H1 (cell line): ENCODE measurements around the gene MRPL39.

ENCODE experiments used
- BRCA1 ChIP-seq: IDR thresholded peaks from 2 replicates; pipeline ENCODE4 v1.6.1; 2012; ENCODE audit warnings: low read depth, low read length, improper control_type of control experiment
- CEBPB ChIP-seq: IDR thresholded peaks from 2 replicates; pipeline ENCODE4 v1.6.1; 2012; ENCODE audit warnings: low read depth, low read length
- CTCF ChIP-seq, 3 experiments: IDR thresholded peaks; 1 replicate in 2 of 3; 2 replicates in 1 of 3; pipeline versions ENCODE4 v1.5.1 to v1.6.1; 2011; ENCODE audit warnings: low read length in 3 of 3, mild to moderate bottlenecking in 3 of 3, inconsistent platforms in 2 of 3, low read depth in 1 of 3, moderate library complexity in 1 of 3; ENCODE audit not compliant: insufficient read depth in 1 of 3; ENCODE audit errors: control extremely low read depth in 1 of 3
- E2F6 ChIP-seq: IDR thresholded peaks from 2 replicates; pipeline ENCODE4 v1.6.1; 2012; ENCODE audit warnings: inconsistent platforms
- EP300 ChIP-seq, 2 experiments: IDR thresholded peaks; 1 replicate in 1 of 2; 2 replicates in 1 of 2; pipeline ENCODE4 v1.6.1; 2011 to 2012; ENCODE audit warnings: low read depth in 2 of 2, low read length in 2 of 2, mild to moderate bottlenecking in 2 of 2, borderline replicate concordance in 1 of 2, inconsistent platforms in 1 of 2, moderate library complexity in 1 of 2
- GABPA ChIP-seq: IDR thresholded peaks from 2 replicates; pipeline ENCODE4 v1.6.1; 2011; ENCODE audit warnings: mild to moderate bottlenecking, low read length, moderate library complexity, borderline replicate concordance; ENCODE audit not compliant: insufficient read depth
- PHF8 ChIP-seq: fragments of 200-600 bp; sonication (generic); conservative IDR thresholded peaks from 2 replicates; pipeline ENCODE4 v1.7.1; 2012; ENCODE audit warnings: low read depth, mild to moderate bottlenecking, inconsistent platforms, low read length, moderate library complexity
- POLR2A ChIP-seq, 2 experiments: IDR thresholded peaks; 1 replicate in 1 of 2; 2 replicates in 1 of 2; pipeline ENCODE4 v1.6.1; 2011; ENCODE audit warnings: low read depth in 2 of 2, low read length in 2 of 2, mild to moderate bottlenecking in 2 of 2; ENCODE audit errors: control extremely low read depth in 1 of 2
- SIN3A ChIP-seq, 2 experiments: IDR thresholded peaks in 1 of 2; conservative IDR thresholded peaks in 1 of 2; 2 replicates each; pipeline ENCODE4 v1.6.1; 2011 to 2012; ENCODE audit warnings: low read length in 2 of 2, improper control_type of control experiment in 1 of 2, low read depth in 1 of 2, mild to moderate bottlenecking in 1 of 2
- SP2 ChIP-seq: IDR thresholded peaks from 2 replicates; pipeline ENCODE4 v1.6.1; 2012; ENCODE audit warnings: mild to moderate bottlenecking, low read length, inconsistent platforms
- SUZ12 ChIP-seq: fragments of 200-600 bp; sonication (generic); IDR thresholded peaks from 2 replicates; pipeline ENCODE4 v1.6.1; 2012; ENCODE audit warnings: mild to moderate bottlenecking, inconsistent platforms, low read length, moderate library complexity, mixed read lengths

- TF ChIP-seq SIN3A (conservative IDR thresholded peaks at IDR 0.05 in 1 of 2, IDR thresholded peaks at IDR 0.05 in 1 of 2; ENCODE audit: low read depth in 1 of 2, low read length in 2 of 2) (no peak), SUZ12 (no peak), BRCA1 (no peak), CTCF (IDR thresholded peaks at IDR 0.05; ENCODE audit: control extremely low read depth in 1 of 3, insufficient read depth in 1 of 3, low read depth in 1 of 3, low read length in 3 of 3) (no peak), SP2 (no peak), CEBPB (no peak), PHF8 (no peak), POLR2A (IDR thresholded peaks at IDR 0.05; ENCODE audit: control extremely low read depth in 1 of 2, low read depth in 2 of 2, low read length in 2 of 2) (no peak), EP300 (IDR thresholded peaks at IDR 0.05; ENCODE audit: borderline replicate concordance in 1 of 2, low read depth in 2 of 2, low read length in 2 of 2) (no peak), GABPA (no peak), E2F6 (no peak)
These were observed 17.8 kb upstream of the MRPL39 start for GRCh38 chr21:25625036-25625435.
